CD1c-positive myeloid dendritic cell (primary cell): Measurements from ENCODE around the gene RAD54L.
"Not testable (repeated sequence)": the region's sequence is repeated elsewhere in the genome, so short reads cannot be mapped to it uniquely, and the experiment has no call there.

Experiments
- DNase-seq: peaks from one replicate; pipeline ENCODE4 v3.0.0-alpha.2; 2016; ENCODE audit errors: extremely low spot score

RAD54L gene

DNA sequence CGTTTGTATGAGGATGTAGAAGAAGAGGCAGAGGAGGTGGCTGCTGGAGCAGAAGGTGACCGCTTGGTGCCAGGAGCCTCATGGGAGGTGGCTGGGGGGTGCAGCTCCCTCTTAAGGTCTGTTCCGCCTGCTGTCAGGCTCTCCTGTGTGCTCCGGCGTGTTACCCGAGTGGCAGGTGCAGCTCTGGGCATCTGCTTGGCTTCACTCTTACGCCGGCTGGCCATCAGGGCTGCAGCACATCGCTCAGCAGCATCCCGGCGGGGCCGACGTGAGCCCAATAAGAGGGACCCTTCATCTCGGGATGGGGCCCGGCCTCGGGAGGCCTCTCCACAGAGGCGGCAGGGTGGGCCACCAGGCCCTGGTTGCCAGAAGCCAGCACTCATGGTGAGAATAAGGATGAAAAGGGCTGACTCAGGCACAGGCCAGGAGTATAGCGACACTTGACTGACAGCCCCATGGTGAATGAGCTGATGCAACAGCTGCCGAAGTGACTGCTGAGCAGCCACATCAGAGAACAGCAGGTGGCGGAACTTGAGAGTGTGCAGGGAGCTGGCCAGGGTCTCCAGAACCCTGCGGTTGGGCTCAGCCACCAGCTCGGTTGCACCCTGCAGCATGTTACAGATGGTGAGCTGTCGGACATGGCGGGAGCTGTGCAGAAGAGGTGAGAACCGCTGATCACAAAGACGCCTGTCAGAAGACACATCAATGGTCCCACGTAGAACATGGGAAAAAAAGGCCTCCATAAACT lies 38.3 kb downstream of the RAD54L start:
- no peak for DNase-seq

DNA sequence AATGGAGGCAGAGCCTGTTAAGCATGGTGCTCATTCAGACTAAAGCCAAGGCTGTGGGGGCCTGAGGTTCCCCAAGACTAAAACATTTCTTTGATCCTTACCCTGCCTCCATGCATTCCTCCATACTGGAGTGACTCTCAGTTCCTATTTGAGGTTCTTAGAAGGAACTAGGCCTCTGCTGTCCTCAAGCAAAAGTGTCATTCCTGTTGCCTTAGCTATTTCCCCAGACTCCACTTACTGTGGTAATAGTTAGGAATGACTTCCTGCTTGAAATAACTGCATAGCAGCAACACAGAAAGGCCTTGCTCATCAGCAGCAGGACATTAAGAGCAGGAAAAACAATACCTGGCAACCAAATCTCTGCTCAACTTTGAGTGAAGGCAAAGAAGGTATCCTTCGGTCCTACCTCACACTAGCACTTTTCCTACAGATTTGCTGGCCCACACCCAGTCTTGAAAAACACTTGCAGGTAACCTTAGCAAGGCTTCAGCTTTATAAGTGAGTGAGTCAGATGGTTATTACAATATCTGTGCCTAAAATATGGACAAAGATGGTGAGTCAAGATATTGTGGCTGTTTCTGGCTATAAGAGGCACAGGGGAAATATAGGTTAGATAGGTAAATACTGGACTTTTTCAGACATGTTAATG lies 41.0 kb downstream of the RAD54L start:
- DNase-seq = peak; percentile 59

DNA sequence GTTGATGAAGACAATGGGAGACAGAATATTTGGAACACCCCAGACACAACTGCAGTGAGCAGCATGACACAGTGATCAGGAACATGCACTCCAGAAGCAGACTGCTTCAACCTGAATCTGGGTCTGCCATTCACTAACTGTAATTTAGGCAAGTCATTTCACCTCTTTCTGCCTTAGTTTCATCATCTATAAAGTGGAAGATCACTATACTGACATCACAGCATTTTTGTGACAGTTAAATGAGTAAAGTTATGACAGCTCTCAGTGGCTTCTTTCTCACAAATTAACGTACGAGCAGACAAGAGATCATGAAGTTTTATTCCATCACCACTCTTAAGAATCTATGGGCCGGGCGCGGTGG lies 41.6 kb downstream of the RAD54L start:
- no peak for DNase-seq

DNA sequence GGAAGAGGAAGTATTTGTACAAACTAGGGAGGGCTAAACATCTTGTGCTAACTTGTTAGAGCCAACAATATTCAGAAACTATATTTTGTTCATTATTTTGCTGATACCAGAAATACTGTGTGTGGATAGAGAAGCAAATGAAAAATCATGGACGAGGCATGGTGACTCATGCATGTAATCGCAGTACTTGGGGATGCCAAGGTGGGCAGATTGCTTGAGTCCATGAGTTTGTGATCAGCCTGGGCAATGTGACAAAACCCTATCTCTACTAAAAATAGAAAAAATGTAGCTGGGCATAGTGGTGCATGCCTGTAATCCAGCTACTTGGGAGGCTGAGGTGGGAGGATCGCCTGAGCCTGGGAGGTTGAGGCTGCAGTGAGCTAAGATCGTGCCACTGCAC lies 42.4 kb downstream of the RAD54L start:
- DNase-seq = no peak

DNA sequence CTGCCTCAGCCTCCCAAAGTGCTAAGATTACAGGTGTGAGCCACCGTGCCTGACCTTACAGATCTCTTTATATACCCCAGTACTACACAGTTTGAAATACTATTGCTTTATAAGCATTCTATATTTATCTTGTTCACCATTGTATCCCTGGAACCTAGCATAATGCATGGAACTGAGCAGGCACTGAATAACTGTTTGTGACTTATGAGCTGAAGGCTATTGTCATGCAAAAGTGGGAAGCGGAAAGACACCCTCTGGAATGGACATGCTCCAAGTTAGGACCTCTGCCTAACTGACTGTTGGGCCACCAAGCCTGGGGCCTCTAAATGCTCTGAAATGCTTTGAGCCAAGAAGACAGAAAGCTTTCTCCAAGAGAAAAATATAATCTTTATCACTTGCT lies 47.7 kb downstream of the RAD54L start:
- DNase-seq = no peak

DNA sequence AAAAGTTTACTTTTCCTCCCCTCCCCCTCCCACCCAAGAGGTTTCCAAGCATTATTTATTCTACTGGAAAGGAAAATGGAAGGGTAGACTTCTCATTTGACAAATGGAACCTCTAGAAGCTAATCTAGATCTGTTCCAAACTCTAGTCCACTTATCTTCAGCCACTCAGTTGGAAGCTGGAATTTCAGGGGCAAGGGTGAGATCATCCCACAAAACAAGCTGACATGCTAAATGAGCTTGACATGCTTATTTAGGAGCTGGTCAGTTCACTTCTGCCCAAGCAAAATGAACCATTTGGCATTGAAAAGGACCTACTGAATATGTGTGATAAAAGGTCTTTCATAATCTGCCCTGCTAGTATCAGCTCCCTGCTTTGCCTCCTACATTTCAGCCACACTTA lies 50.8 kb downstream of the RAD54L start:
- DNase-seq = no peak

DNA sequence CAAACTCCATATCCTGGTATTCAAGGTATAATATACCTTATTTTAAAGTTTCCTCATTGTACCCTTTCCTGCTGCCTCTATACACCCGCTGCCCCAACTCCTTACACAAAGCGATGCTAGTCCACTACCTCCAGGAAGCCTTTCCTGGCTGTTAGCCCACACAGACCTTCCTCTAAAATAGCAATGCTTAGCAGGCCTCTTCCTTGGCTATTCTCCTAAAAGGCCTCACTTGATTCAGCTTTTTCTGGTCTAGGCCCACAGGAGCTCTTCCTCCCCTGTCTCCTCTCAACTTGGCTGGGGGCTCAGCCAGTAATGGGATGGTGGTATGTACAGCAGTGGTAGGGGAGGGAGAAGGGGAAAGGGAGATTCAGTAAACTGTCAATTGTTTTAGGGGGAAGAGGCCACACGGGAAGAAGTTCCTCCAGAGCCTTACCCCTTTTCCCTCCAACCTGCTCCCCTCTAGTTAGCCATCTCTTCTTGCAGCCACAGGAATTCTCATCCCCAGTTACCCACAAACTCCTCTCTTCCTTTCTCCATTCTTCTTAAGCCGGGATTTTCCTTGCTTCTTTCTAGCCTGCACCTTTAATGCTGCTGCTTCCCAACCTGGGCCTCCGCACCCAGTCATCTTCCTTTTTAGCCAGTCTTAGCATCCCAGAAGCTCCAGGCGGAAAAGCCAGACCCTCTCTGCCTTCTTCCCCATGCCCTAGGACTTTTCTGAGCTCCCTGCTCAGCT lies 53.3 kb downstream of the RAD54L start:
- DNase-seq = peak; percentile 5

DNA sequence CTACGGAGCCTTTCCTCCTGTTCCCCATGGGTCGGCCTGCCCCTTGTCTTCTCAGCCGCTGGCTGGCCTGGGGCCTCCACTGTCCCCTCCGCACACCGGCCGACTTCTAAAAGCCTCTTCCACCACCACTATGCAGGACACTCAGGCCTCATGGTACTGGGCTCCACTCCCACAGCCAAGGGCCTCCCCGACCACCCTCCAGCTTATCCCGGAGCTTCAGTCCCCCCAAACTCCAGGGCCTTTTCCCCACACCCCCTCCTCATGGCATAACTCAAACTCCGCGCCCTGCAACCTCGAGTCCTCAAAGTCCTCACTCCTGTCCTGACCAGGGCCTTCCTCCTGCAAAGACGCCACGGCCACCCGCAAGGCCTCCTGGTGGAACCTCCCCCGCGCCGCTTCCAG lies 53.8 kb downstream of the RAD54L start:
- no peak for DNase-seq

DNA sequence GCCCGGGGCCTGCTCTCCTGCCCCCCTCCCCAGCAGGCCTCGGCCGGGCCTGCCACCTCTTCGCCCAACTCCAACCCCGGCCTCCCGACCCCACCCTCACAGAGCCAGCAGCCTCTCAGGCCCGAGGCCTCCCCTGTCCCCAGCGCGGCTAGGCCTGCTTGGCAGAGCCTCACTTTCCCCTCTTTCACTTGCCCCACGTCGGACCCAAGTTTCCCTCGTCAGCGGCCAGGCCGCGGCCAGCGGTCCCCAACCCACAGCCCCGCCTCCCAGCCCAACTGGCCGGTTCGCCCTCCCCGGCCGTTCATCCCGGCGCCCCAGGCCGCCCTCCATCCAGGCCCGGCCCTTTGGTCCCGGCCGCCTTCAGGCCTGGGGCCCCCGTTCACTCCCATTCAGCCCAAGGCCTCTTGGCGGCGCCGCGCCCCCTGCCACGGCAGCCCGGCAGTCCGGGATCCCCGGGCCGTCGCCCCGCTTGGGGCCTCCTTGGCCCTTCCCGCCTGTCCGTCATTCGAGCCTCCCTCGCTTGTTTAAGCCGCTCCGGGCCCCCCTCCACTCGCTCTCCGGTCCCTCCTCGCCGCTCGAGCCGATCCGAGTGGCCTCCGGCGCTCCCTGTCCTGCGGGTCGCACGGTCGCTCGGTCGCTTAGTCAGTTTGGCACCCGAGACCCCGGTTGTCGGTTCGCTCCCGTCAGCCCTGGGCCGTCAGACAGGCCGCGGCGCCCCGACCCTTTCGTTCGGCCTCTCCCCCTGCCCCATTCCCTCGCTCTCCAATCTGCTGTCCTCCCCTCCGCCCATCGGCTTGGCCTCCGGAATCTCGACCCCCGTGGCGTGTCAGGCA lies 54.5 kb downstream of the RAD54L start:
- peak; percentile 48 for DNase-seq

DNA sequence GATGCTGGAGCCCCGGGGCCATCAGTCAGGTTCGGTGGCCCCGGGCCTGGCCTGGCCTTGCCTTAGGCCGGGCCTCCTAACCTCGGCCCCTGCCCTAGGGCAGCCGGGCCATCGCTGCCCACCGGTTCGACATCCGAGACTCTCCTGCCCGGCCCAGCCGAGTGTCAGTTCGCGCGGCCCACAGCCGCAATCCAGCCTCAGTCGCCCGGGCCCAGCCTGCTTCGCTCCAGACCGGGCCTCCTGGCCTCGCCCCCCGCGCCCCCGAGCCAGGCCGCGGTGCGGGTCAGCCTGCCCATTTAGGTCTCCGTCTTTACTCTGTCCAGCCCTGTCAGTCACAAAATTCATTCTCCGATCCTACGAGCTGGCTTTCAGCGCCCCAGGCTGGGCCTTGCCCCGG lies 55.1 kb downstream of the RAD54L start:
- peak; percentile 23 for DNase-seq

DNA sequence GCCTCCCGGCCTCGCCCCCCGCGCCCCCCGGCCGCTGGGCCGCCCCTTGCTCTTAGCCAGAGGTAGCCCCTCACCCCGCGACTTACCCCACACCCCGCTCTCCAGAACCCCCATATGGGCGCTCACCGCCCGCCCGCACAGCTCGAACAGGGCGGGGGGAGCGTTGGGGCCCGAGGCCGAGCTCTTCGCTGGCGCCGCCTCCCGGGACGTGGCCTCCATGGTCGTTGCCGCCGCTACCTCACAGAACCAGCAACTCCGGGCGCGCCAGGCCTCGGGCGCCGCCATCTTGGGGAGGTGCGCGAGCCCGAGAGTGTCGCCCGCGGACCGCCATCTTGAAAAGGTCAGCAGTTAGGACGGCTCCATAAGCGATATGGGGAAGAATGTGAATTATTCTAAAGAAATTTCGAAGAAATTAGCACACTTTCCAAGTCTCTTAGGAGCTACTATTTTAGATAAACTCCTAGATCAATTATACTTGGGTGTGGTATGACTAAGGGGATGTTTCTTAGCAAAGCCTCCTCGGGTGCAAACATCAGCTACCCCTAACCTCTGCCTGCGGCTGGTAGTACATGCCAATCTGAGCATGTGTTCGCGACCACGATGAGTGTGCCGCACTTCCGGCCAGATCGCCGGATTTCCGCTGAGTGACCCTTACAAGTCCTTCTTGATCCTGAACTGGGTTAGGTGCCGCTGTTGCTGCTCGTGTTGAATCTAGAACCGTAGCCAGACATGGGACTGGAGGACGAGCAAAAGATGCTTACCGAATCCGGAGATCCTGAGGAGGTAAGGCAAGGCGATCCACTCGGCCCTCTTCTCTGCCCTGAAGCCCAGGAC lies 55.7 kb downstream of the RAD54L start, which contains the start of the genes LRRC41 and UQCRH:
TSS of gene LRRC41 (minus strand) at position 579 of the 834 bp plus-strand sequence. CDS start at position 285, 294 bp downstream.
TSS of gene UQCRH (plus strand) at position 661 of the 834 bp plus-strand sequence. CDS start at position 730, 69 bp downstream.
- peak; percentile 98 for DNase-seq

DNA sequence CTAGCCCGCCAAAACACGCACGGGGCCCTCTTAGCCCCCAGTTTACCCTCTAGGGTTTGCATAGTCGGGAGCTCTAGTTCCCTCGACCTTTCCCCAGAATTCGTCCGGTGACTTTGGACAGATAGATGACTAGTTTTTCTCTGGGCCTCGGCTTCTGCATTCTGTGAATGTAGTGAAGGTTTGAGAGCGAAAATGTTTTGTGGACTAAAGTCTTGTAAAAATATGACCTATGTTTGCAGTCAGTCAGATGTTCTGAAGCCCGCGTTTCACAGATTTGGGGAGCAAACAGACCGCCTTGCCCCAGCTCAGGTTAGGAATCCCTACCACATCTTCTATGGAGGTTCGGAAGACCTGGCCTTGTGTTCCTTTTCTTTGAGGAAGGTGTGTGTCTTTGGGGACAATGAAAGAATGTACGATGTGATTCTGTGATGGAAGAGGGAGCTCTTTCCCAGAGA lies 56.3 kb downstream of the RAD54L start:
- peak; percentile 46 for DNase-seq

DNA sequence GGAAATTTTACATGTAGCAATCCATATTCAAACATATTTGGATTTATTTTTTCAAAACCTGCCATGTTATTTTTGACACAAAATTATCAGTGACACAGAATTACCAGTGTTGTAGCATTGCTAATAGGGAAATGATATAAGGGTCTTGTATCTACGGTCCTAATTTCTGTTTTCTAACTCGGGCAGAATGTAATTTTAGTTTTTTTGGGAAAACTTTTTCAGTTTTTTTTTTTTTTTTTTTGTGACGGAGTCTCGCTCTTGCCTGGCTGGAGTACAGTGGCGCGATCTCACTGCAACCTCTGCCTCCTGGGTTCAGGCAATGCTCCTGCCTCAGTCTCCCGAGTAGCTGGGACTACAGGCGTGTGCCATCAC lies 58.6 kb downstream of the RAD54L start:
- DNase-seq = no peak

DNA sequence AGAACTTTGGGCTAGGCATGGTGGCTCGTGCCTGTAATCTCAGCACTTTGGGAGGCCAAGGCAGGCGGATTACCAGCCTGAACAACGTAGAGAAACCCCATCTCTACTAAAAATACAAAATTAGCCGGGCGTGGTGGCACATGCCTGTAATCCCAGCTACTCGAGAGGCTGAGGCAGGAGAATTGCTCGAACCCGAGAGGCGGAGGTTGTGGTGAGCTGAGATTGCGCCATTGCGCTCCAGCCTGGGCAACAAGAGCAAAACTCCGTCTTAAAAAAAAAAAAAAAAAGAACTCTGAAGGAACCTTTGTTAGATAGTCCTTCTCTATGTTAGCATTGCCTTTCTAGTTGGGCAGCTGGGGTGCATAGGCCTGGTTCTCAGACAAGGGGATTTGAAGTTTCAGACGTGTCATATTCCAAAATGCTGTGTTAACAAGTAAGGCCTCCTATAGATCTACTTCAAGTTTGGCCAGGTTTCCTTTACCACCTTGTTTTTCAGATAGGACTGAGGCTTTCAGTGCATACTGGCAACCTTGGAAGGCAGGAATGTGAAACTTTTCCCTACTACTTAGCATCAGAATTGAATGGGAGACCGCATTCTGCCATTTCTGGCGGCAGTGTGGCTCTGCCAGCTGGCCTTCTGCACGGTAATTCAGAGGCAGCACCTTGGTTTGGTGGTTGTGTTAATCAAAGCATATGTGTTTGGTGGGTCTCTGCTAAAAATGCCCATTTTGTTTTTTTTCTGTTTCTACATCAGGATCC lies 62.0 kb downstream of the RAD54L start:
- DNase-seq = no peak

DNA sequence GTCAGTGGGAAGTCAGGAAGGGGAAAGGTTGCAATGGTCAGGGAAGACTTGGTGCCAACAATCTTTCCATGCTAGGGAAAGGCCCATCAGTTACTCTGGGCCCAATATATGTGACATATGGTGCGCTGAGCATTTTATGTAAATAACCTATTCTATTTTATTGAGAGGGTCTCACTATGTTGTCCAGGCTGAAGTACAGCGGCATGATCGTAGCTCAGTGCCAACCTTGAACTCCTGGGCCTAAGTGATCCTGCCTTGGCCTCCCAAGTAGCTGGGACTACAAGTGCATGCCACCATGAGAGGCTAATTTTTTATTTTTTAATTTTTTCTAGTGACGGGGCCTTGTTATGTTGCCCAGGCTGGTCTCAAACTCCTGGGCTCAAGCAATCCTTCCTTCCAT lies 62.8 kb downstream of the RAD54L start:
- DNase-seq = no peak

DNA sequence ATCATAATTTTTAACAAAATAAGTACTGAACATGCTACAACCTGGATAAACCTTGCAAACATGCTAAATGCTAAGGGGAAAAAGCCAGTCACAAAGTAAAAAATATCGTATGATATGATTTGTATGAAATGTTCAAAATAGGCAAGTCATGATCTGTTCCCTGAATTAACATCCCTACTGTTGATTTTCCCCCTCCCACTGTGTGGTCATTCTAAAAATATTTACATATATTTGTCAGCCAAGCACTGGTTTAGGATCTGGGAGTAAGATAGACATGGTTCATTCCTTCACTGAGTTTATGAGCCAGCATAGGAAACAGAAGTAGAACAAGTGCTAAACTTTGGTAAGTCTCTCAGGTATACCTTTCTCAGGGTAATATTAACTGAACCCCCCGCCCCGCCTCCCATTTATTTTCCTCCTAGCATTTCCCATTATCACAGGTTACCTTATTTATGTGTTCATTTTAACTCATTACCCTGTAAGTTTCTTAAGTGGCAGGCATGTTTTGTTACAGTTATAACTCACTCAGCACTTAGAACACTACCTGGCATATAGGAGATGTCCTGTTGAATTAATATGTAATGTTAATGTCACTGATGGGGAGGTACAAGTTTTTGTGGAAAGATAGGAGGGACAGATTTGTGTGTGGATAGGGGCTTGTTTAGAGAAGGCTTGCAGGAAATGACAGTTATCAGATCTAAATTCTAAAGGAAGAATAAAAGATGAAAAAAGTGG lies 68.3 kb downstream of the RAD54L start:
- DNase-seq = no peak

DNA sequence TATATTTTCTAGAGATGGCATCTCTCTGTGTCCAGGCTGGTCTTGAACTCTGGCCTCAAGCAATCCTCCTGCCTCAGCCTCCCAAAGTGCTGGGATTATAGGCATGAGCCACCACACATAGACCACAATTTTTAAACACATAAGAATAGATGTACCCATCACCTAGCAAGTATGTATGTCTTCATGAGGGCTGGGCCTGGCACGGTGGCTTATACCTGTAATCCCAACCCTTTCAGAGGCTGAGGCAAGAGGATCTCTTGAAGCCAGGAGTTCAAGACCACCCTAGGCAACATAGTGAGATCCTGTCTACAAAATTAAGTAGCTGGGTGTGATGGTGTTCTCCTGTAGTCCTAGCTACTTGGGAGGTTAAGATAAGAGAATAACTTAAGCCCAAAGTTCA lies 69.8 kb downstream of the RAD54L start:
- no peak for DNase-seq

DNA sequence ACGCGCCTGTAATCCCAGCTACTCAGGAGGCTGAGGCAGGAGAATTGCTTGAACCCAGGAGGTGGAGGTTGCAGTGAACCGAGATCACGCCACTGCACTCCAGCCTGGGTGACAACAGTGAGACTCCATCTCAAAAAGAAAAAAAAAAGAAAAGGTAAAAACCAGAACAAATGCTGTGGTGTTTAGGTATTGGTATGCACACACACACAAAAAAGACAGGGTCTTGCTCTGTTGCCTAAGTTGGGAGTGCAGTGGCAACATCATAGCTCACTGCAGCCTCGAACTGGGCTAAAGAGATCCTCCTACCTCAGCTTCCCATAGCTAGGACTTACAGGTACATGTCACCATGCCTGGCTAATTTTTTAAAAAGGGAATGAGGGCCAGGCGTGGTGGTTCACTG lies 71.7 kb downstream of the RAD54L start:
- DNase-seq = not testable (repeated sequence)
